ENCODE data around the gene PTPRC. TPM values are rescaled to one million over a fixed set of nuclear protein-coding genes. Genes with fewer than 3 reads are reported as not detected.
"Not testable (repeated sequence)": the region's sequence is repeated elsewhere in the genome, so short reads cannot be mapped to it uniquely, and the experiment has no call there.

PTPRC gene
- total and polyA plus RNA-seq, 2 experiments from 2014 or later: 0.66 to 0.86 TPM

GRCh38 chr1:198597690-198598430, 41.0 kb upstream of the PTPRC start:
- DNase-seq: no peak
- no peak overlapping the region for H3K4me2 ChIP-seq (ENCODE audit: unreplicated experiment)
- H2AFZ ChIP-seq: peak overlapping the region; percentile 48; the same call in 1 of the 2 replicates
- no peaks in the 10 kb centered on the region for H3K36me3 ChIP-seq (ENCODE audit: low read depth)
- H3K27me3 ChIP-seq (replicated peaks; ENCODE audit: insufficient read depth): no peaks in the 10 kb centered on the region
- WGBS, 2 experiments (ENCODE audit: low coverage in 1 of 2, low lambda C conversion rate in 2 of 2, missing lambda C conversion rate in 2 of 2): 71 to 78% methylated on average over 7 of the region's 7 CpGs
- no peaks in the 10 kb centered on the region for H3K79me2 ChIP-seq (ENCODE audit: insufficient read depth)
- H3K9me2 ChIP-seq (ENCODE audit: insufficient read depth): no peaks in the 10 kb centered on the region
- H3K4me3 ChIP-seq: no peak overlapping the region
- peaks cover 2% of the 10 kb centered on the region for H3K9me3 ChIP-seq (ENCODE audit: low read depth)
- peaks cover 10% of the 10 kb centered on the region; the same call in 1 of the 2 replicates for H3F3A ChIP-seq (ENCODE audit: insufficient read depth)
- no peak for TF ChIP-seq EZH2phosphoT487 (IDR thresholded peaks at IDR 0.05; ENCODE audit: insufficient read depth, low read depth)
- TF ChIP-seq EZH2 (IDR thresholded peaks at IDR 0.05; ENCODE audit: insufficient read depth, poor library complexity, severe bottlenecking): no peak
- in situ Hi-C loops (cut with MboI): no loop called here
- peaks cover 25% of the 10 kb centered on the region for H3K4me1 ChIP-seq (ENCODE audit: insufficient read depth)
- H4K20me1 ChIP-seq (ENCODE audit: insufficient read depth): no peaks in the 10 kb centered on the region
- H3K27ac ChIP-seq: no peak overlapping the region
- H3K9ac ChIP-seq: no peak overlapping the region

- H3K4me2 ChIP-seq (ENCODE audit: unreplicated experiment): no peak overlapping the region
- H2AFZ ChIP-seq: no peak overlapping the region
- no peaks in the 10 kb centered on the region for H3K27me3 ChIP-seq (replicated peaks; ENCODE audit: insufficient read depth)
- no peak overlapping the region for H3K9ac ChIP-seq
- H3K79me2 ChIP-seq (ENCODE audit: insufficient read depth): no peaks in the 10 kb centered on the region
- H3K9me2 ChIP-seq (ENCODE audit: insufficient read depth): no peaks in the 10 kb centered on the region
- in situ Hi-C loops (cut with MboI): no loop called here
- H3K36me3 ChIP-seq (ENCODE audit: low read depth): no peaks in the 10 kb centered on the region
- H3F3A ChIP-seq (ENCODE audit: insufficient read depth): peaks cover 10% of the 10 kb centered on the region; the same call in 1 of the 2 replicates
- no peaks in the 10 kb centered on the region for H4K20me1 ChIP-seq (ENCODE audit: insufficient read depth)
- WGBS, 2 experiments (ENCODE audit: low coverage in 1 of 2, low lambda C conversion rate in 2 of 2, missing lambda C conversion rate in 2 of 2): 84 to 85% methylated on average over 6 of the region's 6 CpGs
- H3K4me1 ChIP-seq (ENCODE audit: insufficient read depth): peaks cover 29% of the 10 kb centered on the region
- TF ChIP-seq EZH2phosphoT487 (IDR thresholded peaks at IDR 0.05; ENCODE audit: insufficient read depth, low read depth) (no peak), EZH2 (IDR thresholded peaks at IDR 0.05; ENCODE audit: insufficient read depth, poor library complexity, severe bottlenecking) (no peak)
- DNase-seq: no peak
- H3K27ac ChIP-seq: no peak overlapping the region
- no peak overlapping the region for H3K4me3 ChIP-seq
- H3K9me3 ChIP-seq (ENCODE audit: low read depth): peaks cover 2% of the 10 kb centered on the region
These were observed 40.0 kb upstream of the PTPRC start for GRCh38 chr1:198598796-198599321.

- DNase-seq: no peak
- no peak overlapping the region for H3K27ac ChIP-seq
- 79 to 80% methylated on average over 2 of the region's 2 CpGs for WGBS, 2 experiments (ENCODE audit: low coverage in 1 of 2, low lambda C conversion rate in 2 of 2, missing lambda C conversion rate in 2 of 2)
- H4K20me1 ChIP-seq (ENCODE audit: insufficient read depth): no peaks in the 10 kb centered on the region
- H3K9ac ChIP-seq: no peak overlapping the region
- no peaks in the 10 kb centered on the region for H3K27me3 ChIP-seq (replicated peaks; ENCODE audit: insufficient read depth)
- no peak overlapping the region for H3K4me2 ChIP-seq (ENCODE audit: unreplicated experiment)
- no peaks in the 10 kb centered on the region for H3K79me2 ChIP-seq (ENCODE audit: insufficient read depth)
- no peak for TF ChIP-seq EZH2phosphoT487 (IDR thresholded peaks at IDR 0.05; ENCODE audit: insufficient read depth, low read depth)
- TF ChIP-seq EZH2 (IDR thresholded peaks at IDR 0.05; ENCODE audit: insufficient read depth, poor library complexity, severe bottlenecking): no peak
- no peak overlapping the region for H2AFZ ChIP-seq
- H3F3A ChIP-seq (ENCODE audit: insufficient read depth): peaks cover 10% of the 10 kb centered on the region; the same call in 1 of the 2 replicates
- H3K4me3 ChIP-seq: no peak overlapping the region
- H3K36me3 ChIP-seq (ENCODE audit: low read depth): no peaks in the 10 kb centered on the region
- H3K4me1 ChIP-seq (ENCODE audit: insufficient read depth): peaks cover 29% of the 10 kb centered on the region
- H3K9me3 ChIP-seq (ENCODE audit: low read depth): no peaks in the 10 kb centered on the region
- H3K9me2 ChIP-seq (ENCODE audit: insufficient read depth): no peaks in the 10 kb centered on the region
- in situ Hi-C loops (cut with MboI): no loop called here
These were observed 39.1 kb upstream of the PTPRC start for GRCh38 chr1:198599749-198600148.

GRCh38 chr1:198600906-198601305, 37.9 kb upstream of the PTPRC start:
- H3K27me3 ChIP-seq (replicated peaks; ENCODE audit: insufficient read depth): no peaks in the 10 kb centered on the region
- no peak overlapping the region for H3K9ac ChIP-seq
- peaks cover 10% of the 10 kb centered on the region; the same call in 1 of the 2 replicates for H3F3A ChIP-seq (ENCODE audit: insufficient read depth)
- H4K20me1 ChIP-seq (ENCODE audit: insufficient read depth): no peaks in the 10 kb centered on the region
- H2AFZ ChIP-seq: no peak overlapping the region
- H3K4me1 ChIP-seq (ENCODE audit: insufficient read depth): peaks cover 36% of the 10 kb centered on the region
- 100% methylated on average over 1 of the region's 1 CpG for WGBS, 2 experiments (ENCODE audit: low coverage in 1 of 2, low lambda C conversion rate in 2 of 2, missing lambda C conversion rate in 2 of 2)
- H3K9me2 ChIP-seq (ENCODE audit: insufficient read depth): no peaks in the 10 kb centered on the region
- no peaks in the 10 kb centered on the region for H3K9me3 ChIP-seq (ENCODE audit: low read depth)
- no peak overlapping the region for H3K4me2 ChIP-seq (ENCODE audit: unreplicated experiment)
- no peak overlapping the region for H3K27ac ChIP-seq
- H3K79me2 ChIP-seq (ENCODE audit: insufficient read depth): no peaks in the 10 kb centered on the region
- no peaks in the 10 kb centered on the region for H3K36me3 ChIP-seq (ENCODE audit: low read depth)
- no peak overlapping the region for H3K4me3 ChIP-seq
- in situ Hi-C loops (cut with MboI): no loop called here
- DNase-seq: no peak
- TF ChIP-seq EZH2 (IDR thresholded peaks at IDR 0.05; ENCODE audit: insufficient read depth, poor library complexity, severe bottlenecking) (no peak), EZH2phosphoT487 (IDR thresholded peaks at IDR 0.05; ENCODE audit: insufficient read depth, low read depth) (no peak)

- Histone ChIP-seq H3K4me1 (ENCODE audit: insufficient read depth) (peaks cover 40% of the 10 kb centered on the region), H3K27ac (peak overlapping the region; percentile 33; the same call in 1 of the 2 replicates)
- H3K36me3 ChIP-seq (ENCODE audit: low read depth); H3K4me3 ChIP-seq; in situ Hi-C loops (cut with MboI); H3K27me3 ChIP-seq (replicated peaks; ENCODE audit: insufficient read depth); H3F3A ChIP-seq (ENCODE audit: insufficient read depth); DNase-seq; H3K9me2 ChIP-seq (ENCODE audit: insufficient read depth); H4K20me1 ChIP-seq (ENCODE audit: insufficient read depth); H3K9ac ChIP-seq; H3K9me3 ChIP-seq (ENCODE audit: low read depth); H3K79me2 ChIP-seq (ENCODE audit: insufficient read depth); H3K4me2 ChIP-seq (ENCODE audit: unreplicated experiment); H2AFZ ChIP-seq: not testable (repeated sequence)
- 94 to 100% methylated on average over 1 of the region's 1 CpG for WGBS, 2 experiments (ENCODE audit: low coverage in 1 of 2, low lambda C conversion rate in 2 of 2, missing lambda C conversion rate in 2 of 2)
These were observed 37.5 kb upstream of the PTPRC start for GRCh38 chr1:198601310-198601709.

All from GM23248 (cell line).